LoVo (cell line): ENCODE data around the gene TEX29.

Source experiments
- DNase-seq: peaks from one replicate; pipeline ENCODE4 v3.0.0-alpha.2; 2016; ENCODE audit warnings: low spot score

TEX29 gene

DNA sequence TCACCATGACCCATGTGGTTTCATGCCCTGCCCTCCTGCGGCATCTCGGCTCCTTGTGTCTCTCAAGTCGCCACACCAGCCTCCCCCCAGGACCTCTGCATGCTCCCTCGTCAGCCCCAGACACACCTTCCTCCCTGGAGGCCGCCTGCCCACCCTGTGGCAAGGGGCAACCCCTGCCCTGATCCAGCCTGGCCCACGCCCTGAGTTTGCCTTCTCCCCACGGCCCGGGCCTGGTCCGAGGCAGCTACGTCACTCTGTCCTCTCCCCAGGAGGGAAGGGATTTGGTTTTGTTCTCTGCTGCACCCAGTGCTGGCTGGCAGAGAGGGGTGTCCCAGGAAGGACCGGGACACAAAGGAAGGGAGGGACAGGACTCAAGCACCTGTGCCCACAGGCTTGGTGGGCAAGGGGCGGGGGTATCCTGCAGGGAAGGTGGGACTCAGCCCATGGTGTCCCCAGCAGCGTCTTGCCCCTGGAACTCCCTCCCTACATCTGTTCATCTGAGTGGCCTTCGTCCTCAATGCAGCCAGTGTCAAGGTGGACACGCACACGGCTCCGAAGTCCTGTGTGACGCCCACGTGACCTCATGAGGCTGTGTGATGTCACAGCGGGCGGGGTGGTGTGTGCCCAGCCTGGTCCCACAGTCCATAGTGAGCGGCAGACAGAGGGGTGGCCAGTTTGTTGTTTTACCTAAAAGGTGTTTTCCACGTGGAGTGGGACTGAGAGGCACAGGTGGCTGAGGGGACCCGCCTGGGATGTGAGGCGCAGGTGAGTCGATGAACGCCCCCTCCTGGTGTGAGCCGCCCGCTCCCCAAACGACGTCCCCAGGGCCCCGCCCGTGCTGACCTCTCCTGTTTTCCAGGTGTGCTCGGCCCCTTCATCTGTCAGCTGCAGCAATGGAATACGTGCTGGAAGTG is at the start of gene TEX29:
Gene TEX29 (plus strand): TSS at position 645 of the 914 bp plus-strand sequence. CDS start 249 bp downstream, at position 894.
- no peak for DNase-seq

DNA sequence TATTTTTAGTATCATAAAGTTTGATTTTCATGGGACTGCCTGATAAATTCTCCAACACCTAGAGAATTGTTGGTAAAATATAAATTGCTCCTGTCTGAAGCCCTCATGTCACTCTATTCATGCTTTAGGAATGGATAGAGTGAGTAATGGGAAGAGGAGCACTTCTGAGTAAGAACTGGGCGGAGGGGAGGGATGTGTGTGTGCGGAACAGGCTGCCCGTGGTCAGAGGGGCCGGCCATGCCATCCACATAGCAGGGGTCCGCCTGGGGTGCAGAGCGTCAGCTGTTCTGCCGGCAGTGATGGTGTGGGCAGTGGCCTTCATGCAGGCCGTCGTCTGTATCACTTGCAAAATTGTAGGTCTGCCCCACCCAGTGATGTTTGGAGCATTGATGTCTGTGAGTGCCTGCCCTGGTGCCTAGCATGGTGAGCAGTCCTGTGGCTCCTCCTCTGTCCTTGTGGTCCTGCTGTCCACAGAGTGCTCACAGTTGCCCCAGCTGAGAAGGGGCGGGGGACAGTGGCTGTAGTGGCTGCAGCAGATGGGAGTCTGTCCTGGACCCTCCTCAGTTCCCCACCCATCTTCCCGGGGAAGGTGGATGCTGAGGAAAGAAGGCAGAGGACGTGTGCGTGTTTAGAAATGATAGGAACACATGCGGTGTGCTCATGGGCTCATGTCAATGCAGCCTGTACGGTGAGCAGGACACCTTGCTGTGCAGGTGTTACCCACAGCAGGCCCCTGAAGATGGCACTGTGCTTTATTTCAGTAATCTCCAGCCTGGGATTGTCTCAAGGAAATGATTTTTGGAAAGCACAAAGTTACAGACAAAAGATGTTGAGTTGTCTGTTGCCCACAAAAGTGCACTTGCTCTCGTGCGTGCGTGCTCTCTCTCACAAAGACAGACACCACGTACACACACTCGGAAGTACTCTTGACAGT is 49.4 kb upstream of the TEX29 start:
- no peak for DNase-seq

DNA sequence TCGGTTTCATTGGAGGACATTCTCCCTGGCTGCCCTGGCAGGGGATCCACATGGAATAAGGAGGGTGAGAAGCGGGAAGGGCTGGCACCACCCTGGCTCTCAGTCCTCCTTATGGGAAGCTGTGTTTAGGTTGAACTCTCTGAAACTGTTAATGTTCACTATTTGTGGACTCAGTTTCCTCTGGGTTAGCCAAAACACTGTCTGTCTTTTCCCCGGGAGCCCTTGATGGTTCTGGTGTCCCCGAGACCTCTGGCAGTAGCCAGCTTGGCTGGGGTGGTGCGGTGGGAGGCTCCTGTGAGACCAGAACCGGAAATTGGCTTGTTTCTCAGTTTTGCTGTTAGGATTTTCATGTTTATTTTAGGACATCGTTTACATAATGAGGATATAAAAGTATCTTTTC is 48.3 kb upstream of the TEX29 start:
- no peak for DNase-seq

DNA sequence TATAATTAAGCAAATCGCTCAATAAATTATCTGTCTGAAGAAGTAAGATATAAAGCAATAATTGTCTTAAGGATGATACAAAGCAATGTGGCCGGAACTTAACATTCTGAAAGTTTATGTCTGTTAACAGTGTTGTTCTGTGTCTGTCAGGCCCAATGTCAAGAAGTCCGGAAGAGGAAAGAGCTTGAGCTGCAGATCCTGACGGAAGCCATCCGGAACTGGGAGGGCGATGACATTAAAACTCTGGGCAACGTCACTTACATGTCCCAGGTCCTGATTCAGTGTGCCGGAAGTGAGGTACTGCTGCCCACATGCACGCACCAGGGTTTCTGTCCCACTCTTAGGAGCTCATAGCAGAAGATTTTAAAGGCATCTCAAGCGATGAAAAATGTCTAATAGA is 45.1 kb upstream of the TEX29 start:
- DNase-seq: no peak

DNA sequence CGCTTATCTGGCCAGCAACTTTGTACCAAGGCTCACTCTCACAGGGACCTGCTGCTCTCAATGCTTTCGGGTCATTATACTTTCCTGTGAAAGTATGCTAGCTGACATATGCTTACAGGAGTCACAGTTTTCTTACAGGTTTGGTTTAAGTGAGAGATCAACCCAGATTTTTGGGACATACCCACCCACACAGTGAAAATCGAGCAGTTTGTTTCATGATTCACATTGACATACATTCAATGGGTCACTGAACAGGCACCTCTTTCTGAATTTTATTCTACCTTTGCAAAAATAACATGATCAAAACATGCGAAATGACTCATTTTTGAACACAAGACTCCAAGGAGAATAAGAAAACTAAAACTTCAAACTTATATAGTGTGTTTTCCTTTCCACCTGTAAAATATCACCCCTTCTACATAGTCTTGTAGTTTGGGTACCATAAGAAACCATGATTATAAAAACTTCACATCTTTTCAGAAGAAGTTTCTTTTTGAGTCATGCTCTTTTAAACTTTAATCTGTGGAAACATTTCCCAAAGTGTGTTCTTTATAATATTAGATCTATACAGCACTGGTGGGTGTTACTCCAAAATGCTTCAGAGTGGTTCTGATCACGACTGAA is 44.3 kb upstream of the TEX29 start:
- DNase-seq: no peak

DNA sequence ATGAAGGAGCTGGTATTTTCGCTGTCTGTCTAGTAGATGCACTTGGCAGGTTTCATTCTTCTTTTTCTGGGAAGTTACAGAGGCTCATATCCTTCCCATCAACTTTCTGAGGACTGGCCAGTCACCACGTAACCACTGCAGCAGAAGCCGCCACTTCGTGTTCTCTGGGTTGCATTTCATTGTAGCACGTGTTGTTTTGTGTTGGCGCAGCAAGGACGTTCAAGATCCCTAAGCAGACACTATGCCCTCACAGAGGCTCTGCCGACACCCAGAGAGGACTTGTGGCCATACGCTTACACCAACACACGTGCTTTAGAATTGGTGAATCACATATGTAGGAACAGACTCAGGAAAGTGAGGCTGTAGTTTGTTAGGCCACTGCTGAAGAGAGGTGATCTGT is 42.2 kb upstream of the TEX29 start:
- no peak for DNase-seq

DNA sequence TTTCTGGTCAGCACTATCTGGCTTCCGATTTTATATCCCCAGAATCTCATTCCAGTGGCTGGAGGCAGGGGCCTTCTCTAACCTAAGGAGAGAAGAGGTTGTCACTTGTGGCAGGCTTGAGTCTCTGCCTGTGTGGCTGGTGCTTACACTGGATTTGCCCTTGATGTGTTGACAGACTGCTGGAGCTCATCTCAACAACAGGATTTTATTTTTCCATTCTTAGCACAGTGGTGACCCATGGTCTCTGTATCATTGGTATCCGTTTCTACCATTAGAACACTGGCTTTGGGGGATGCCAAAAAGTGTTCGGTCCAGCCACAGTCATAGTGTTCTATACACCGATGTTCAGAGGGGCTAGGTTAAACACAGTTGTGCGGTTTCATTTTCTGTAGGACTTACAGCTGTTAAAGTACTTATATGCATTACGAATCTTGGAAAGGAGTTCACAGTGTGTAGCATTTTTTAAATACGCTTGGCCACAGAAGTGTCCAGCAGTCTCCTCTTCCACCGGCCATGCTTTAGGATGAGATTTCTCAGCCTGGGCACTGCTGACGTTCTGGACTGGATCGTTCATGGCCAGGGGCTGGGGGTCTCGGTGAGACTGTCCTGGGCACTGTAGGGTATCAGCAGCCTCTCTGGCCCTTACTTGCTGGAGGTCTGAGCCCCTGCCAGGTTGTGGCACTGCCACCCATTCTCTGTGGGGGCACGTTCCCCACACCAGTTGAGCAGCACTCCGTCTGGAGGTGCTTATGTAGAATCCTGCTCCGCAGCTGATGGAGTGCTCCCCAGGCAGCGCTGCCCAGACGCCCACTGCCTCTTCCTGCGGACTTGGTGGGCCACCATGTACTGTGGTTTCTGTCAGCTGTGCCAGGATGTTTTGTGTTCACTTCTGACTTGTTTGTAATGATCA is 41.4 kb upstream of the TEX29 start:
- DNase-seq: no peak

DNA sequence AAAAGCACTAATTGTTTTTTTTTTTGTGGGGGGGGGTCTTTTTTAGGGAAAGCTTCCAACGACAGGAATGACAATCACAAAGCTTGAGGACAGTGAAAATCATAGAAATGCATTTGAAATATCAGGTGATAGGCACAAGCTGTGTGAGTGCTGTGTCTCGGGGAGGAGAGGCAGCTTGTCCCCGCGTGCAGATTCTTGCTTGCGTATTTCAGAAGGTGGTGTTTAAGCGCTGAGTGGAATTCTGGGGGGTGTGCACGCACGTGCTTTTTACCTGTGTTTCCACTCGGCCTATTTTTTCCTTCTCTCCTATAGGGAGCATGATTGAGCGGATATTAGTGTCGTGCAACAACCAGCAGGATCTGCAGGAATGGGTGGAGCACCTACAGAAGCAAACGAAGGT is 40.2 kb upstream of the TEX29 start:
- no peak for DNase-seq

DNA sequence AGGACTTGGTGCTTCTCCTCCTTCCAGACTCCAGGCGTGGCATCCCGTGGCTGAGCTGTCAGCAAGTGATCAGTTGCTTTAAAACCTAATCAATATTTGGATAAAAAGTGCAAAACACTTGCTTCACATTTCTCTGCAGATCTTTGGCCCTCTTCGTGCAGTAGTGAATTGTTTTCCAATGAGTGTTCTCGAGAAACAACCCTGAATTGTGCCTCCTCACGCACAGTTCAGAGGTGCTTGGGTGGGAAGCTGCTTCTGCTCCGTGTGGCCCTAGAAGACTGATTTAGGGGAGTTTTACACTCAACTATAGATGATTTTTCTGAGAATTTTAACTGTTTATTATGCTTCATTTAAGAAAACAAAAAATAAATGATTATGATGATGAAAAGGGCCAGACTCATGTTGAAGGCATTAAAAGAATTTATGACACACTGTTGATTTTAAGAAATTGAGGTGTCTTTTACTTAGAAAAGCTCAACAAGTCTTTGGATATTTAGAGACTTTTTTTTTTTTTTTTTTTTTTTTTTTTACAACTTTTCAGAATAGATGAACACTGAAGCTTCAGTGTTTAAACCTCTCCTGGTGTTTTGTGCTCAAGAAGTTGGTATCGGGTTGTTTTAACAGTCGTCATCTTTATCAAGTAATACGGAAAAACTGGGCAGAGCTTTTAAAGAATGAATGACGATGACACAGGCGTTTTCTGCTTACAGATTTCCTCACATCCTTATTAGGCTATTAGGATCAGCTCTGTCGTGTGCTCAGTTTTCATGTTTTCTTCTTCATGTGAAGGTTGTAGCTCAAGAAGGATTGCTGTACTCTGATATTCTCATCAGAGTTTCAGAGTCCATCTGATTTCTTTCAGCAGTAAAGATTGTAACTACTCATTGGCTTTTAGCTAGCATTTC is 39.5 kb upstream of the TEX29 start:
- no peak for DNase-seq

DNA sequence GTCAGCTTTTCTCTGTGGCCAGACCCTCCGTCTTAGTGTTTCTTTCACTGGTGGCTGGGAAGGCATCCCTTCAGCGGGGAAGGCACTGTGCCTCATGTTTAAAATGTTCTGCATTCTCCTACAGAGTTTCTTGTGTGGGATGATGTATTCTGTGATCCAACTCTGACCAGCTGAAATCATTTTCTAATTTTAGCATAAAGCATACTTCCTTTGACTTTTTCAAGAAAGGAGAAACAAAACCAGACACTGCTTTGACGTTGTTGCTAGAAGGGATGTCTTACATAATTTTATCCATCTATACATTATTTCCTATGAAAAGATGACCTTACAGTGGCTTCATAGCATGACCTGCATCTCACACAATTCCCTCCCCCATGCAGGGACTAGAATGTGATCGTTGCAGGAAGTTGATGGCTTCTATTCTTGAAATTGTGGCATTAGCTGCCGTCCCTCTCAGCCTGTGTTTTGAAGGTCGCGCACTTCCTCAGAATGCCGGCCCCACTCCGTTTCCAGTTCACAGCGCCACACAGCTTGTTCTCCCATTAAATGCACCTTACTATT is 38.6 kb upstream of the TEX29 start:
- DNase-seq: no peak

DNA sequence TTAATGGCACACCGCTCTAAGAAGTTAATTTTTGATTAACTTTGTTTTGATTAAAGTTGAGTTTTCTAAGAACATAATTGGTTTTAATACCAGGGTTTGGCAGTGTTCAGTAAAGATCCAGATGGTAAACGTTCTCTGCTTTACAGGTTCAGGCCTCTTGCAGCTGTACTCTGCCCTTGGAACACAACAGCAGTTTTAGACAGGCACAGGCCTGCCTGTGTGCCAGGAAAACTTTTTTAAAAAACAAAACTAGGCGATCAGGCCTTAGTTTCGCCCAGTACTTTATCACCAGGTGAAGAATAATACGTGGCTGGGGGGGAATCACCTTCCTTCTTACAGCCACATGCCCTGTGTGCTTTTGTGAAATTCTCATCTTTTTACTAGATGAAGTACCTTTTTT is 38.0 kb upstream of the TEX29 start:
- DNase-seq: no peak

DNA sequence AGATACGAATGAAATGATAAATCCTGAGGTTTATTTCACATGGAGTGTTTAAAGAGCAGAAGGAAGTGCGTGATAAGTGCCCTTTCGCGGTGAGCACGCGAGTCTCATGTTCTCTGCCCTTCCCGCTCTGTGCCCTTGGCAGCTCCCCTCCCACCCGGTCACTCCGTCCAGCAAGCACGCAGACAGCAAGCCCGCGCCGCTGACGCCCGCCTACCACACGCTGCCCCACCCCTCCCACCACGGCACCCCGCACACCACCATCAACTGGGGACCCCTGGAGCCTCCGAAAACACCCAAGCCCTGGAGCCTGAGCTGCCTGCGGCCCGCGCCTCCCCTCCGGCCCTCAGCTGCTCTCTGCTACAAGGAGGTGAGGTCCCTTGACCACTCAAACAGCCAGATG is 37.4 kb upstream of the TEX29 start:
- DNase-seq: no peak

DNA sequence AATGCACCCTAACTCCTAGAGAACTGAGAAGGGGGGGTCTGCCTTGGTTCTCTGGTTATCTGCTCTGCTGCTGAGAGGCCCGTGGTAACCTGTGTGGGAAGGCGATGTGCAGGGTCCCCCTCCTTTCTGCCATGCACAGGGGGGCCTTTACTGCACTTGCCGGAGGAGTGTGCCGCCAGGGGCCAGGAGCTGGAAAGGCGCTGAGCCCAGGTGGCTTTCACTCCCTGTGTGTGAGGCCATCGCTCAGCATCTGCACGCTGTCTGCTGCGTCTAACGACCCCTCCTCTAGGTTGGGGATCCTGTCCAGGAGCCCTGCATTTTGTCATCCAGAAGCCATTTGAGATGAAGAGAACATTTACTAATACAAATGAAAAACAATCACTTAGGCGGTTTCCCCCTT is 37.0 kb upstream of the TEX29 start:
- no peak for DNase-seq

DNA sequence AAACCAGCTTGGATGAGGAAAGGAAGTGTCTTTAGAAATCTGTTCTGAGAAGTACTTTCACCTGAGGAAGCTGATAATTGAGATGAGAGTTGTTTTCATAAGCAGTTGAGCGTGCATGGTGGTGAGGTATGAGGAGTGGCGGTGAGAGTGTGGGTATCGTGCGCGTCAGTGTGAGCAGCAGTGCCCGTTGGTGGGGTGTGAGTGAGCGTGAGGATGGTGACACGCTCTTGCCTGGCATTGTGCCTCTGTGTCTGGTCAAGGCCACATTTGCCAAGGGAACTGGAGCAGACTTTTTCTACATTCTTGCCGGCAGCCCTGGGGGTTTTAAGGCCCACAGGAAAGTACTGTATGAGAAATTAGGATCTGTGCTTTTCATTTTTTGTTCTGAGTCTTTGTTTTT is 36.5 kb upstream of the TEX29 start:
- DNase-seq: no peak

DNA sequence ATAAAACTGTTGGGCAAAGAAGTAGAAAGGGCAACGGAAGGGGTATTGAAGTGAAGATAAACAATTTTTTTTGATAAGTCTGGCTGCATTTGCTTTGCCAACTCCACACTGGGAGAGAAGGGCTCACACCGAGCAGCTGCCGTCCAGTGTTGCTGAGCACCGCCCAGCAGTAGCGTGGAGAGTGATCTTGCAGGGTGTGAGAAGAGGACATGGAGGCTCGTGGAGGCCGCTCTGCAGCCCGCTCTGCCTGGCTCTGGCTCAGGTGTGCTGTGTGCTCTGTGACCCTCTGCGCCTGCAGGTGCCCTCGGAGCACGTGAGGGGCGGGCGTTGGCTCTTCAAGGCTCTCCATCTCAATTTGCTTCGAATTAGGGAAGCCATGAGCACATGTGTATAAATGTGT is 35.9 kb upstream of the TEX29 start:
- DNase-seq: no peak

DNA sequence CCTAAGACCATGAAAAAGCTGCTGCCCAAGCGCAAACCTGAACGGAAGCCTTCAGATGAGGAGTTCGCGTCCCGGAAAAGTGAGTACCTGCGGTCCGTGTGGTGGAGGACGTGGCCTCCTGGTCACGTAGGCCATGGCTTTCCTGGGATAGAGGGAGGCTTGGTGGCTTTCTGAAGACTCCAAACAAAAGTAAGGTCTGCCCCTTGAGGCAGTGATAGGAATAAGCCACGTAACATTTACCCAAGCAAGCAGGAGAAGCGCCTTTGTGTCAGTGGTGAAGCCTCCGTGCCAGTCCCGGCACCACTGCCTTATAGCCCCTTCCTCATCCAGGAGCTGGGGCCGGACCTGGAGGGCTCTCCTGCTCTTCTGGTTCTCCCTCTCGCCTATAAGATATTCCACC is 34.3 kb upstream of the TEX29 start:
- no peak for DNase-seq

DNA sequence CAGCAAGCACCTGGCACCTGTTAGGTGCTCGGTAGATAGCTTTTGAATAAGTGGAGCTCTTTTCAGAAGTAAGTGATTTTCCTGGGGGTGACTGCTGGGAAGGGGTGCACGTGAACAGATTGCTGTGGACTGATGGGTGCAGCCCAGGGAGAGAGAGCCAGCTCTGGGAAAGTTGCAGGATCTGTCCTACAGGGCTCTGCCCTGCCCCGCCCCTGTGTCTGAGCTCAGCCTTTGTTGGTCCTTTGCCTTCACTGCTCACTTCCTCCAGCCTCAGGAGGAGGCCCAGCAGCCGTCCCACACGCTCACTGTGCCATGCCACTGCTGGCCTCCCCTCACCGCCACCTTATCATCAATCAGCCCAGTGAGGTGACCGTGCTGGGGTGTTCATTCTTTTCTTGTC is 33.7 kb upstream of the TEX29 start:
- DNase-seq: no peak

DNA sequence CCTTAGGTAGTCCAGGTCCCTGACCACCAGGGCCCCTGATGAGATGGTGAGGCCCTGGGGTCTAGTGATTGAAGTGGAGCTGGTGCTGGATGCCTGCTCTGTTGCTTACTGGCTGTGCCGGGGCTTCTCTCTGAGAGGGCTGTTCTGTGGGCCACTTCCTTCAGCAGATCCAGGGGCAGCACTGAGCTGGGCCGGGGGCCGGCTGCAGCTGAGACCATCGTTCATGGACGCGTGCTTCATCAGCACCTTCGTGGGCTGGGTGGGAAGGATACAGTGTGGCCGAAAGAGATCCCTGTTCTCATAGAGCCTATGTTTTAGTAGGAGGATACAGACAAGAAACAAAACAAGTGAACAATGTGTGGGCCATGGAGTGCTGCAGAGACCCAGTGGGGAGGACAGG is 33.2 kb upstream of the TEX29 start:
- DNase-seq: no peak

DNA sequence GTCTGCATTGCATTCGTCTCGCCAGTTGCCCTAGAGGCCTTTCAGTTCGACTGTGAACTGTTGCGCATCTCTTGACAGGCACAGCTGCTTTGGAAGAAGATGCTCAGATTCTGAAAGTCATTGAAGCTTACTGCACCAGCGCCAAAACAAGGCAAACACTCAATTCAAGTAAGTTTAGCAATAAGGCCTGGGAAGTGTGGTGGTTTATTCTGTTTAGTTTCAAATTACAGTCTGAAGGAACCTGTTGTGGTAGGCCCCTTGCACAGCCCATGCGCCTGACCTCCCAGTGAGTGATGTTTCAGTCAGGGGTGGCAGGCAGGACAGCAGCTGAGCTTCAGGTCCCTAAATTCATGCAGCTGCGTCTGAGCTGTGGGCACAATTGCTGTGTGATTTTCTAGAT is 32.2 kb upstream of the TEX29 start:
- no peak for DNase-seq

DNA sequence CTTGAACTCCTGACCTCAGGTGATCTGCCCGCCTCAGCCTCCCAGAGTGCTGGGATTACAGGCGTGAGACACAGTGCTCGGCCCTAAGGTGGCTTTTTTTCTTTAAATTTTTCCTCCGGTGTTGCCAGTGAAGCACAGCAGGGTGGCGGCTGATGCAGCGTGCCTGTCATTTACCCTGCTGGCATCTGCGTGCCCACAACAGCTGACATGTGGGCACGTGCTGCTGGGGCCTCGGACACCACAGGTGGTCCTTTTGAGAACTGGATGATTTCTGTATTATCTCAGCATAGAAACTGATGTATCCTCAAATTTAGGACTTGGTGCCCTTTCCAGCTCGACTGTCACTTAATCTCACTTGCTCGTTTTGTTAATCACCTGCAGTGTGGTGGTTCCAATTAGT is 31.2 kb upstream of the TEX29 start:
- no peak for DNase-seq
